ENCODE data around the gene DSCAML1. TPM values are rescaled to one million over a fixed set of nuclear protein-coding genes. Genes with fewer than 3 reads are reported as not detected.

DSCAML1 gene
- total RNA-seq, 2 donors from 2014 or later = 0.33 to 1.6 TPM

DNA sequence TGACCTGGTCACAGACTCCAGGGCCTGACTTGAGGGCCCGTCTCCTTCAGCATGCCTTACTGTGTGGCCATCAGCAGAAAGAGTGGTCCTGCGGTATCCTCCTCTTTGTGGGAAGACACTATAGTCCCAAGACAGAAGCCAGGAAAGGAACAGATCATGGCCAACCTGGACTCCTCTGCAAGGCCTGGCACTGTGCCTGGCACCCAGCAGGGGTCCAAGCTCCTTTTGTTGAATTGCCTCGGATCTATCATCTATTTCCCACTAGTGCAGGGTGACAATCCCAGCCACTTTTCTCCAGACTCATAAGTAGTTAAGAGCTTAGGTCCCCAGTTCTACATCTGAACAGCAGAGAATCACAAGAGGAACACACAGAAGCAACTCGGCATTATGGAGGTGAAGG, 27.0 kb downstream of the DSCAML1 start:
- Histone ChIP-seq H3K36me3 (replicated peaks in 1 of 2; ENCODE audit: insufficient read depth in 1 of 2, low read depth in 2 of 2) (no peaks in the 10 kb centered on the region), H3K9me3 (no peaks in the 10 kb centered on the region), H3K27me3 (no peaks in the 10 kb centered on the region), H3K4me1 (no peaks in the 10 kb centered on the region), H3K27ac (no peak overlapping the region), H3K4me3 (no peak overlapping the region)
- 75 to 82% methylated on average over 4 of the region's 4 CpGs for WGBS, 2 donors
- intact Hi-C loops (cut with DNase I) = no loop called here
- ATAC-seq (no peak), DNase-seq (no peak)
- TF ChIP-seq POLR2A (IDR thresholded peaks at IDR 0.05) = no peak
- TF ChIP-seq, protein P1, sequence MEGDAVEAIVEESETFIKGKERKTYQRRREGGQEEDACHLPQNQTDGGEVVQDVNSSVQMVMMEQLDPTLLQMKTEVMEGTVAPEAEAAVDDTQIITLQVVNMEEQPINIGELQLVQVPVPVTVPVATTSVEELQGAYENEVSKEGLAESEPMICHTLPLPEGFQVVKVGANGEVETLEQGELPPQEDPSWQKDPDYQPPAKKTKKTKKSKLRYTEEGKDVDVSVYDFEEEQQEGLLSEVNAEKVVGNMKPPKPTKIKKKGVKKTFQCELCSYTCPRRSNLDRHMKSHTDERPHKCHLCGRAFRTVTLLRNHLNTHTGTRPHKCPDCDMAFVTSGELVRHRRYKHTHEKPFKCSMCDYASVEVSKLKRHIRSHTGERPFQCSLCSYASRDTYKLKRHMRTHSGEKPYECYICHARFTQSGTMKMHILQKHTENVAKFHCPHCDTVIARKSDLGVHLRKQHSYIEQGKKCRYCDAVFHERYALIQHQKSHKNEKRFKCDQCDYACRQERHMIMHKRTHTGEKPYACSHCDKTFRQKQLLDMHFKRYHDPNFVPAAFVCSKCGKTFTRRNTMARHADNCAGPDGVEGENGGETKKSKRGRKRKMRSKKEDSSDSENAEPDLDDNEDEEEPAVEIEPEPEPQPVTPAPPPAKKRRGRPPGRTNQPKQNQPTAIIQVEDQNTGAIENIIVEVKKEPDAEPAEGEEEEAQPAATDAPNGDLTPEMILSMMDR (IDR thresholded peaks at IDR 0.05) = no peak

DNA sequence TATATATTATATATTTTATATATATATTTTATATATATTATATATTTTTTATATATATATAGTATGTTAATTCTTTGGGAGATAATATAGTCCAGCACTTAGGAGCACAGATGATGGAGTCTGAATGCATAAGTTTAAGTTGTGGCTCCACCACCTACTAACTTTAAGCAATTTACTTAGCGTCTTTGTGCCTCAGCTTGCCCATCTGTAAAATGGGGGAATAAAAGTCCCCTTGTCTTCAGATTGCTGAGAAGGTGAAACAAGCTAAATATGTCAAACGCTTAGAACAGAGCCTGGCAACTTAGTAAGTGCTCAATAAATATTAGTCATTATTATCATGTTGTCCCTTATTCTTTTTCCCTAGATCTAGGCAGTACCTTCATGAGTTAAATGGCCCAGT, 27.5 kb downstream of the DSCAML1 start:
- no peaks in the 10 kb centered on the region for H3K27me3 ChIP-seq
- no peaks in the 10 kb centered on the region for H3K4me1 ChIP-seq
- no peak overlapping the region for H3K27ac ChIP-seq
- H3K36me3 ChIP-seq (replicated peaks in 1 of 2; ENCODE audit: insufficient read depth in 1 of 2, low read depth in 2 of 2) = no peaks in the 10 kb centered on the region
- H3K9me3 ChIP-seq = no peaks in the 10 kb centered on the region
- no peak for DNase-seq
- no peak for ATAC-seq
- intact Hi-C loops (cut with DNase I) = no loop called here
- H3K4me3 ChIP-seq = no peak overlapping the region
- 91% methylated on average over 2 of the region's 2 CpGs for WGBS, 2 donors
- TF ChIP-seq, protein P1 (IDR thresholded peaks at IDR 0.05) = no peak
- TF ChIP-seq POLR2A (IDR thresholded peaks at IDR 0.05) = no peak

DNA sequence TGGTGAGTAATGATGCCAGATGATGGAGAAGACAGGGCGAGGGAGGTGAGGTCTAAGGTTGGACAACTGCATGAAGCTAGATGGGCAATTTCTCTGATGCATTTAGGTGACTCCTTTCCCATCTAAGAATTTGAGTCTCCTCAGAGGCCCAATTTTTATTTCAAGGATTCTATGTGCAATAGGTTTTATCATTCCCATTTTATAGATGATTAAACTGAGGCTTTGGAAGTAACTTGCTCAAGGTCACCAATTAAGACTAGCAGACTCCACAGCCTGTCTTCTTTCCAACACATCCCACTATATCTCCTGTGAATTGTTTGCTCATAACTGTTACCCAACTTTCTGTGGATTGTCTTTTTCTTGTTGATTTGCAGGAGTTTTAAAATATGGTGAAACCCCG, 28.5 kb downstream of the DSCAML1 start:
- TF ChIP-seq POLR2A (IDR thresholded peaks at IDR 0.05) = no peak
- TF ChIP-seq, protein P1 (IDR thresholded peaks at IDR 0.05) = no peak
- ATAC-seq = no peak
- no peaks in the 10 kb centered on the region for H3K36me3 ChIP-seq (replicated peaks in 1 of 2; ENCODE audit: insufficient read depth in 1 of 2, low read depth in 2 of 2)
- no peak for DNase-seq
- no peak overlapping the region for H3K4me3 ChIP-seq
- H3K27ac ChIP-seq = no peak overlapping the region
- intact Hi-C loops (cut with DNase I) = no loop called here
- H3K27me3 ChIP-seq = no peaks in the 10 kb centered on the region
- H3K9me3 ChIP-seq = no peaks in the 10 kb centered on the region
- no peaks in the 10 kb centered on the region for H3K4me1 ChIP-seq
- 80 to 85% methylated on average over 2 of the region's 2 CpGs for WGBS, 2 donors

DNA sequence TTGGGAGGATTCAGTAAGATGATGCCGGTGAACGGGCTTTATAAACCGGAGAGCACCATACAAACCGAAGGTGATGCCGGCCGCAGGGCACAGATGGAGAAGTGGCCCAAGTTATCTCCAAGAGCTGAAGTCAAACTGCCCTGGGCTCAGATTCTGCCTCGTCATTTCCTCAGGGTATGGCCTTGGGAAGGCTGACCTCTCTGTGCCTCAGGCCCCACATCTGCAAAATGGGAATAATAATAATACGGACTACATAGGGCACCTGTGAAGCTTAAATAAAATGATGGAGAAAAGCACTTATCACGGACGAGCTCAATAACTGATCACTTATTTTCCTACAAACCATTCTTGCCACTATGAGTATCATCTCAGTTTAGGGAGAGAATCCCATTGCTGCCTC, 29.9 kb downstream of the DSCAML1 start:
- DNase-seq (no peak), ATAC-seq (no peak)
- Histone ChIP-seq H3K36me3 (replicated peaks in 1 of 2; ENCODE audit: insufficient read depth in 1 of 2, low read depth in 2 of 2) (no peaks in the 10 kb centered on the region), H3K4me3 (no peak overlapping the region), H3K27me3 (no peaks in the 10 kb centered on the region), H3K4me1 (no peaks in the 10 kb centered on the region), H3K27ac (no peak overlapping the region), H3K9me3 (no peaks in the 10 kb centered on the region)
- TF ChIP-seq POLR2A (IDR thresholded peaks at IDR 0.05) = no peak
- TF ChIP-seq, protein P1 (IDR thresholded peaks at IDR 0.05) = no peak
- WGBS, 2 donors = 75 to 80% methylated on average over 10 of the region's 10 CpGs
- intact Hi-C loops (cut with DNase I) = no loop called here

DNA sequence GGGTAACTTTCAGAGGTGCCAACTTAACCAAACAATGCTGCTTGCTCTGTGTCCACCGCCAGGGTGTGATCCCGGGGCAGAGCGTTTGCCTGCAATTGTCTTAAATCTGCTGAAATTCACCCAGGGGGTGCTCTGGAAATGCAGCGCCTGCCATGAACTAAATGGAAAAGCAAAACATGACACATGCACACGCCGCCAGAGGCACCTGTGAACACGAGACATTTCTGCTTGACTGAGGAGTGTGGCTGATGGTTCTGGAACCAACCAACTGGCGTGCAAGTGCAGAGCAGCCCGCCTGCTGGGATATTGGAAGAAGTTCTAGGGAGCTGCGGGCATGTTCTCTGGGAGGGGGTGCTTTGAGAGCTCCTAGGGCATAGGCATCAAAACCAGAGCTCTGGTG, 30.4 kb downstream of the DSCAML1 start:
- DNase-seq = no peak
- no peak for TF ChIP-seq POLR2A (IDR thresholded peaks at IDR 0.05)
- TF ChIP-seq, protein P1 (IDR thresholded peaks at IDR 0.05) = no peak
- 51 to 79% methylated on average over 10 of the region's 10 CpGs for WGBS, 2 donors

More for the DNA sequence above, 30.4 kb downstream of the DSCAML1 start:
- H3K27me3 ChIP-seq = no peaks in the 10 kb centered on the region
- no peaks in the 10 kb centered on the region for H3K36me3 ChIP-seq (replicated peaks in 1 of 2; ENCODE audit: insufficient read depth in 1 of 2, low read depth in 2 of 2)
- H3K4me1 ChIP-seq = no peaks in the 10 kb centered on the region
- H3K27ac ChIP-seq = no peak overlapping the region
- intact Hi-C loops (cut with DNase I) = no loop called here
- H3K9me3 ChIP-seq = no peaks in the 10 kb centered on the region
- ATAC-seq = no peak
- H3K4me3 ChIP-seq = no peak overlapping the region
